Measurements from ENCODE around the gene FAR1.

DNA sequence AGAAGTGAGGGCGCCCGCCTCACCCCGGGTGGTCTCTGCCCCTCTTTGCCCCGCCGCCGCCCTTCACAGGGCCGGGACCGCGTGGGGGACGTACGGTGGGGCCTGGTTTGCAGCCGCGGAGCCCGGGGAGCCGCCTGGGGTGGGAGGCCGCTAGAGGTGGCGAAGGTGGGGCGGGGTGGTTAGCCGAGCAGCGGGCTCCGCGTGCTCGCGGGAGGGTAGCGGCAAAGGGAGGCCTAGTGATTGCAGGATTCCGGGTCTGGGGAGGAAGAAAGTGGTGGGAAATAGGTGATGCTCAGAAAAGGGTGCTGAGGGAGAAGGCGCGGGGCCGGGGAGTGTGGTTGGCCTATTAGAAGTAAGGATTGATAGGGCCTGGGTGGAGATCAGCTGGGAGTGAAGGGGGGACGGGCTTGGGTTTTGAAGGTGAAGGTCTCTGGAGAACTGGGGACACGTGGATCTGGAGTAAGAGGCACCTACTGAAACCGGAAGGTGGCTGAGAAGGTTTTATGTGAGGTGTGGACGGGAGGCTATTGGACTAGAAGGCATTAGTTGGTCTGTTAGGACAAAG is 571 bp downstream of the FAR1 start:
- no peak for TF ChIP-seq NFIC (IDR thresholded peaks at IDR 0.05)
- TF ChIP-seq YY1 (IDR thresholded peaks at IDR 0.05; ENCODE audit: low read depth), result no peak
- TF ChIP-seq RAD21 (IDR thresholded peaks at IDR 0.05; ENCODE audit: low read depth), result no peak
- TF ChIP-seq, protein P1, sequence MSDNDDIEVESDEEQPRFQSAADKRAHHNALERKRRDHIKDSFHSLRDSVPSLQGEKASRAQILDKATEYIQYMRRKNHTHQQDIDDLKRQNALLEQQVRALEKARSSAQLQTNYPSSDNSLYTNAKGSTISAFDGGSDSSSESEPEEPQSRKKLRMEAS (IDR thresholded peaks at IDR 0.05), result peak; percentile 73
- no peak for TF ChIP-seq FOXM1 (IDR thresholded peaks at IDR 0.05; ENCODE audit: borderline replicate concordance, low read depth)
- TF ChIP-seq, protein P2, sequence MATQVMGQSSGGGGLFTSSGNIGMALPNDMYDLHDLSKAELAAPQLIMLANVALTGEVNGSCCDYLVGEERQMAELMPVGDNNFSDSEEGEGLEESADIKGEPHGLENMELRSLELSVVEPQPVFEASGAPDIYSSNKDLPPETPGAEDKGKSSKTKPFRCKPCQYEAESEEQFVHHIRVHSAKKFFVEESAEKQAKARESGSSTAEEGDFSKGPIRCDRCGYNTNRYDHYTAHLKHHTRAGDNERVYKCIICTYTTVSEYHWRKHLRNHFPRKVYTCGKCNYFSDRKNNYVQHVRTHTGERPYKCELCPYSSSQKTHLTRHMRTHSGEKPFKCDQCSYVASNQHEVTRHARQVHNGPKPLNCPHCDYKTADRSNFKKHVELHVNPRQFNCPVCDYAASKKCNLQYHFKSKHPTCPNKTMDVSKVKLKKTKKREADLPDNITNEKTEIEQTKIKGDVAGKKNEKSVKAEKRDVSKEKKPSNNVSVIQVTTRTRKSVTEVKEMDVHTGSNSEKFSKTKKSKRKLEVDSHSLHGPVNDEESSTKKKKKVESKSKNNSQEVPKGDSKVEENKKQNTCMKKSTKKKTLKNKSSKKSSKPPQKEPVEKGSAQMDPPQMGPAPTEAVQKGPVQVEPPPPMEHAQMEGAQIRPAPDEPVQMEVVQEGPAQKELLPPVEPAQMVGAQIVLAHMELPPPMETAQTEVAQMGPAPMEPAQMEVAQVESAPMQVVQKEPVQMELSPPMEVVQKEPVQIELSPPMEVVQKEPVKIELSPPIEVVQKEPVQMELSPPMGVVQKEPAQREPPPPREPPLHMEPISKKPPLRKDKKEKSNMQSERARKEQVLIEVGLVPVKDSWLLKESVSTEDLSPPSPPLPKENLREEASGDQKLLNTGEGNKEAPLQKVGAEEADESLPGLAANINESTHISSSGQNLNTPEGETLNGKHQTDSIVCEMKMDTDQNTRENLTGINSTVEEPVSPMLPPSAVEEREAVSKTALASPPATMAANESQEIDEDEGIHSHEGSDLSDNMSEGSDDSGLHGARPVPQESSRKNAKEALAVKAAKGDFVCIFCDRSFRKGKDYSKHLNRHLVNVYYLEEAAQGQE (IDR thresholded peaks at IDR 0.05; ENCODE audit: low read depth), result no peak
- no peak for TF ChIP-seq EP300 (IDR thresholded peaks at IDR 0.05; ENCODE audit: borderline replicate concordance)
- TF ChIP-seq TAF1 (IDR thresholded peaks at IDR 0.05; ENCODE audit: low read depth), result no peak; the same call in 1 of the 2 replicates
- no peak for TF ChIP-seq ZBTB7A (IDR thresholded peaks at IDR 0.05; ENCODE audit: low read depth)
- TF ChIP-seq CREB1 (IDR thresholded peaks at IDR 0.05; ENCODE audit: low read depth), result no peak
- TF ChIP-seq, protein P3, sequence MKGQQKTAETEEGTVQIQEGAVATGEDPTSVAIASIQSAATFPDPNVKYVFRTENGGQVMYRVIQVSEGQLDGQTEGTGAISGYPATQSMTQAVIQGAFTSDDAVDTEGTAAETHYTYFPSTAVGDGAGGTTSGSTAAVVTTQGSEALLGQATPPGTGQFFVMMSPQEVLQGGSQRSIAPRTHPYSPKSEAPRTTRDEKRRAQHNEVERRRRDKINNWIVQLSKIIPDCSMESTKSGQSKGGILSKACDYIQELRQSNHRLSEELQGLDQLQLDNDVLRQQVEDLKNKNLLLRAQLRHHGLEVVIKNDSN (IDR thresholded peaks at IDR 0.05), result no peak
- TF ChIP-seq TCF12 (IDR thresholded peaks at IDR 0.05; ENCODE audit: low read depth), result no peak
- no peak for TF ChIP-seq CEBPB (IDR thresholded peaks at IDR 0.05)
- no peak for TF ChIP-seq TEAD4 (IDR thresholded peaks at IDR 0.05)
